ENCODE measurements around the gene ANXA5.

DNA sequence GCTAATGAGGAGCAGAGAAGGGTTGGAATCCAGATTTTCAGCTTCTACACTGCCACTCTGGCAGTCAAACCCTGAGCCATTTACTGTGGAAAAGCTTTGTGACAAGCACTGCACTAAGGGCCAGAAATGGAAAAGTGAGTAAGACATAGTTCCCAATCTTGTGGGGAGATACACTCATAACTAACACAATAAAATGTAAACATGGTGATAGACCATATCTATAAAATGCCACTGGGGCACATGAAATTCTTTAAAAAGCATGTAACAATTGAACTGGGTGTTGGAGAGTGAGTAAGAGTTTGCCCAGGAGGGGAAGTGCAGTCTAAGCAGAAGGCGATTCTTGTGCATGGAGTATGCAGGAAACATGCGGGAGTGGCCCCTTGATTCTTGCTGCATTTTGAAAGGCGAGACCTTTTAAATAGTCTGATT lies 32.0 kb upstream of the ANXA5 start:
- TF ChIP-seq, protein P1, sequence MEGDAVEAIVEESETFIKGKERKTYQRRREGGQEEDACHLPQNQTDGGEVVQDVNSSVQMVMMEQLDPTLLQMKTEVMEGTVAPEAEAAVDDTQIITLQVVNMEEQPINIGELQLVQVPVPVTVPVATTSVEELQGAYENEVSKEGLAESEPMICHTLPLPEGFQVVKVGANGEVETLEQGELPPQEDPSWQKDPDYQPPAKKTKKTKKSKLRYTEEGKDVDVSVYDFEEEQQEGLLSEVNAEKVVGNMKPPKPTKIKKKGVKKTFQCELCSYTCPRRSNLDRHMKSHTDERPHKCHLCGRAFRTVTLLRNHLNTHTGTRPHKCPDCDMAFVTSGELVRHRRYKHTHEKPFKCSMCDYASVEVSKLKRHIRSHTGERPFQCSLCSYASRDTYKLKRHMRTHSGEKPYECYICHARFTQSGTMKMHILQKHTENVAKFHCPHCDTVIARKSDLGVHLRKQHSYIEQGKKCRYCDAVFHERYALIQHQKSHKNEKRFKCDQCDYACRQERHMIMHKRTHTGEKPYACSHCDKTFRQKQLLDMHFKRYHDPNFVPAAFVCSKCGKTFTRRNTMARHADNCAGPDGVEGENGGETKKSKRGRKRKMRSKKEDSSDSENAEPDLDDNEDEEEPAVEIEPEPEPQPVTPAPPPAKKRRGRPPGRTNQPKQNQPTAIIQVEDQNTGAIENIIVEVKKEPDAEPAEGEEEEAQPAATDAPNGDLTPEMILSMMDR (IDR thresholded peaks at IDR 0.05) = no peak
- TF ChIP-seq POLR2A (IDR thresholded peaks at IDR 0.05) = no peak
